Gastrocnemius medialis (tissue), 4 donors: ENCODE measurements around the gene TRAM2. TPM values are rescaled to one million over a fixed set of nuclear protein-coding genes. Genes with fewer than 3 reads are reported as not detected.

Experiments
- ATAC-seq, 2 donors: fragments of 150-250 bp; one replicate each; pipeline ENCODE4 v1.9.1; 2016
- DNase-seq, 2 donors: peaks; one replicate each; pipeline ENCODE4 v3.0.0-alpha.2; 2019
- H3K27ac ChIP-seq, 4 donors: fragments of 200-600 bp; sonication (generic); 1 replicate in 1 of 4; 2 replicates in 3 of 4; pipeline ENCODE4 v1.5.1; 2016 to 2018; ENCODE audit warnings: mild to moderate bottlenecking in 2 of 4, moderate library complexity in 1 of 4
- H3K27me3 ChIP-seq, 3 donors: fragments of 200-600 bp; sonication (generic) in 2 of 3; 1 replicate in 1 of 3; 2 replicates in 2 of 3; pipeline versions ENCODE4 v1.5.1 to v1.6.0; 2016 to 2019; ENCODE audit warnings: mild to moderate bottlenecking in 1 of 3, moderate library complexity in 1 of 3
- H3K36me3 ChIP-seq, 2 donors: fragments of 200-600 bp; sonication (generic) in 1 of 2; one replicate each; pipeline ENCODE4 v1.5.1; 2017 to 2018
- H3K4me1 ChIP-seq, 2 donors: fragments of 200-600 bp; sonication (generic) in 1 of 2; one replicate each; pipeline ENCODE4 v1.5.1; 2016 to 2017; ENCODE audit warnings: mild to moderate bottlenecking in 2 of 2
- H3K4me3 ChIP-seq, 4 donors: fragments of 200-600 bp; sonication (generic) in 3 of 4; 1 replicate in 1 of 4; 2 replicates in 3 of 4; pipeline ENCODE4 v1.5.1; 2016 to 2019; ENCODE audit warnings: mild to moderate bottlenecking in 2 of 4
- H3K9me3 ChIP-seq, 3 donors: fragments of 200-600 bp; sonication (generic) in 2 of 3; 1 replicate in 1 of 3; 2 replicates in 2 of 3; pipeline ENCODE4 v1.5.1; 2016 to 2019
- CTCF ChIP-seq, 5 experiments: fragments of 450-650 bp in 3 of 5; fragments of 200-600 bp in 2 of 5; sonication (generic) in 2 of 5; IDR thresholded peaks in 4 of 5; conservative IDR thresholded peaks in 1 of 5; 1 replicate in 4 of 5; 2 replicates in 1 of 5; pipeline ENCODE4 v1.5.1; 2016 to 2019; ENCODE audit warnings: antibody characterized with exemption in 5 of 5, mild to moderate bottlenecking in 3 of 5, moderate library complexity in 3 of 5
- POLR2A ChIP-seq, 2 donors: fragments of 450-650 bp; IDR thresholded peaks; one replicate each; pipeline ENCODE4 v1.6.1; 2017; ENCODE audit warnings: antibody characterized with exemption in 2 of 2, mild to moderate bottlenecking in 2 of 2, moderate library complexity in 2 of 2
- in situ Hi-C, 4 donors: fragments of 200-750 bp; cut with MboI; loops; one replicate each; pipeline versions ENCODE4 v1.15.0 to v1.8.0; 2017; ENCODE audit warnings: low sequenced_read_pairs in 4 of 4
- intact Hi-C: fragments of 100-400 bp; cut with DNase I; formaldehyde crosslinking; loops from one replicate; pipeline ENCODE4 v1.15.1; 2023; ENCODE audit warnings: low total_unique reads
- total RNA-seq, 4 donors: library from RNA; depleted of rRNA; stranded (reverse); fragments of >200 nt; gene quantifications; one replicate each; pipeline versions ENCODE4 v1.1.0 to v1.2.3, GENCODE V29; 2016

TRAM2 gene
- total RNA-seq, 4 donors from 2014 or later = 2.4 to 4.5 (median 3.6) TPM

- in situ Hi-C loops = loop anchor here (5.0 to 25.0 kb wide), 3 partner anchors 77 to 88 kb away; partner anchors contain the start of genes EFHC1 (in 1 of the 4) and TRAM2 (in 1 of the 4)
- intact Hi-C loops = loop anchor here (1.0 to 10.0 kb wide), 6 partner anchors 79 to 365 kb away; partner anchors contain the start of gene EFHC1
- Histone ChIP-seq H3K4me1 (peaks cover 43 to 52% of the 10 kb centered on the region in 2 donors), H3K4me3 (no peak overlapping the region), H3K27ac (peak overlapping the region; percentile 58 to 82 (median 80)), H3K27me3 (no peaks in the 10 kb centered on the region), H3K9me3 (no peaks in the 10 kb centered on the region), H3K36me3 (no peaks in the 10 kb centered on the region)
- ATAC-seq = peak; percentile 20 to 39
- peak; percentile 42 to 81 for DNase-seq
- TF ChIP-seq CTCF (IDR thresholded peaks at IDR 0.05 in 4 of 5, conservative IDR thresholded peaks at IDR 0.05 in 1 of 5) = peak in 3 of 5 experiments; percentile 18 to 43 (median 21)
- TF ChIP-seq POLR2A (IDR thresholded peaks at IDR 0.05) = no peak
These were observed 77.1 kb downstream of the TRAM2 start for GRCh38 chr6:52499681-52500236.

GRCh38 chr6:52499026-52499425, 77.8 kb downstream of the TRAM2 start:
- Histone ChIP-seq H3K9me3 (no peaks in the 10 kb centered on the region), H3K36me3 (no peaks in the 10 kb centered on the region), H3K27ac (peak overlapping the region; percentile 58 to 82 (median 80)), H3K27me3 (no peaks in the 10 kb centered on the region), H3K4me1 (peaks cover 38 to 47% of the 10 kb centered on the region in 2 donors), H3K4me3 (no peak overlapping the region)
- no peak for ATAC-seq
- intact Hi-C loops = loop anchor here (1.0 kb wide), 2 partner anchors 79 to 83 kb away; partner anchors contain the start of gene EFHC1
- no peak for TF ChIP-seq POLR2A (IDR thresholded peaks at IDR 0.05)
- TF ChIP-seq CTCF (IDR thresholded peaks at IDR 0.05 in 4 of 5, conservative IDR thresholded peaks at IDR 0.05 in 1 of 5) = no peak
- in situ Hi-C loops = loop anchor here (5.0 to 25.0 kb wide), 3 partner anchors 77 to 88 kb away; partner anchors contain the start of genes EFHC1 (in 1 of the 4) and TRAM2 (in 1 of the 4)
- DNase-seq = no peak

DNA sequence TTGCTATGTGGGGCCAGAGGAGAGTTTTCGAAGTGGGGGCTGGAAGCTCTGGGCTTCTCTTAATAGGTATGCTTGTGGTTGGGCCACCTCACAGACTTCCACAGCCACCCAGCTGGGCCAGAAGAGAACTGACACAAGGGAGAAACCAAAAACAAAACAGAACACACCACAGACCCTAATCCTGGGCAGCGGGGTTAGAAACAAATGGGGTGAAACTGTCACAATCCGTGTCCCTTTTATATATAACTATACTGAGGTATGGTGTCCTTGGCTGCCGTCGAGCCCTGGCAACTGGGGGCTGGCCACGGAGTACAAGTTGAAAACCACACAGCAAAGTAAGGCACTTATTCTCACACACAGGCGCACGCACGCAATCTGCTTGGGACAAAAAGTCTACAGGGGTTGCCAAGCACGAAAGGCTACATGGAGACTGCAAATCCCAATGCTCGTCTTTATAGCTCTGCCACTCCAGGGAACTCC, 78.3 kb downstream of the TRAM2 start:
- peak overlapping the region; percentile 12 to 82 (median 69) for H3K27ac ChIP-seq
- no peaks in the 10 kb centered on the region for H3K27me3 ChIP-seq
- no peak overlapping the region for H3K4me3 ChIP-seq
- no peak for ATAC-seq
- DNase-seq = no peak
- peaks cover 33 to 43% of the 10 kb centered on the region in 2 donors for H3K4me1 ChIP-seq
- intact Hi-C loops = loop anchor here (1.0 kb wide), 2 partner anchors 78 to 82 kb away; partner anchors contain the start of gene EFHC1
- no peaks in the 10 kb centered on the region for H3K9me3 ChIP-seq
- H3K36me3 ChIP-seq = no peaks in the 10 kb centered on the region
- TF ChIP-seq CTCF (IDR thresholded peaks at IDR 0.05 in 4 of 5, conservative IDR thresholded peaks at IDR 0.05 in 1 of 5) (no peak), POLR2A (IDR thresholded peaks at IDR 0.05) (no peak)
- in situ Hi-C loops = loop anchor here (5.0 to 25.0 kb wide), 3 partner anchors 76 to 89 kb away; partner anchors contain the start of genes EFHC1 (in 1 of the 4) and TRAM2 (in 1 of the 4)

DNA sequence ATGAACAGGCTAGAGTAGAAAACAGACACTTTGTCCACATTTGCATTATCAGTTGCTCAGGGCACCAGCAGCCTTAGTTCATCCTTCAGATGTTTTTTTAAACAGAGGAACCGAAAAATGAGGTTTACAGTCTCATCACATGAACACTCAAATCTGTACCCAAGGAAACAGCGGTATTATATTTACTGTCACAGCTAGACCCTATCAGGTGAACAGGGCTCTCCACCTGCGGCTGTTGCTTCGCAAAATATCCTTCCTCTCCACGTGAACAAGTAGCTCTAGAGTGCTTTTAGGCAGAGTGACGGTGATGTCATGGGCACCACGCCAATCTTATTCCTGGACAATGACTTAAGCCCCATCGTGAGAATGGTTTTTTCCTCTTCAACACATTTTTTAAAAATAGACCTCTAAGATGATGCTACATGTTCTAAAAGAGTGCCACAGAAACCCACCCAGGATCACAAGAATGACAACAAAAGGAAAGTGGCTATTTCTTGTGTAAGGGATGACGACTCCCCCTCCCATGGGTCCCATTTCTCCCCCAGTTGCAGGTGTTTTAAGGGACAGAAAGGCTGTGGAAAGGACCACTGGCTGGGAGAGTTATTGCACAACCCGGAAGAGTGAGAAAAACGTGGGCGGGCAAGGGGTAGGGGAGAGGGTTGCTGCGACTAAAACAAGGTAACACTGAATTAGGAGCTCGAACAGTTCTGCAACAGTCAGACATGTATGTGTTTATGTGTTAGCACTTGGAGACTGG, 79.0 kb downstream of the TRAM2 start:
- Histone ChIP-seq H3K9me3 (no peaks in the 10 kb centered on the region), H3K36me3 (no peaks in the 10 kb centered on the region), H3K27ac (peak overlapping the region; percentile 12 to 82 (median 69)), H3K4me1 (peaks cover 26 to 35% of the 10 kb centered on the region in 2 donors), H3K27me3 (no peaks in the 10 kb centered on the region), H3K4me3 (no peak overlapping the region)
- intact Hi-C loops (no loop called here), in situ Hi-C loops (loop anchor here (5.0 to 25.0 kb wide), 3 partner anchors 76 to 89 kb away; partner anchors contain the start of genes EFHC1 (in 1 of the 4) and TRAM2 (in 1 of the 4))
- DNase-seq (no peak), ATAC-seq (no peak)
- TF ChIP-seq CTCF (IDR thresholded peaks at IDR 0.05 in 4 of 5, conservative IDR thresholded peaks at IDR 0.05 in 1 of 5) (no peak), POLR2A (IDR thresholded peaks at IDR 0.05) (no peak)
